GM10266 (cell line): Measurements from ENCODE around the gene GMFB.
"Not testable (repeated sequence)": the region's sequence is repeated elsewhere in the genome, so short reads cannot be mapped to it uniquely, and the experiment has no call there.

Experiments
- DNase-seq: peaks from one replicate; pipeline ENCODE4 v3.0.0; 2012; ENCODE audit errors: extremely low spot score
- TF ChIP-seq, protein P1 (sequence below): IDR thresholded peaks from 2 replicates; pipeline ENCODE4 v1.5.1; 2012; ENCODE audit warnings: mild to moderate bottlenecking, low read depth; ENCODE audit not compliant: control insufficient read depth, insufficient read depth; ENCODE audit errors: missing control alignments

The GMFB gene

DNA sequence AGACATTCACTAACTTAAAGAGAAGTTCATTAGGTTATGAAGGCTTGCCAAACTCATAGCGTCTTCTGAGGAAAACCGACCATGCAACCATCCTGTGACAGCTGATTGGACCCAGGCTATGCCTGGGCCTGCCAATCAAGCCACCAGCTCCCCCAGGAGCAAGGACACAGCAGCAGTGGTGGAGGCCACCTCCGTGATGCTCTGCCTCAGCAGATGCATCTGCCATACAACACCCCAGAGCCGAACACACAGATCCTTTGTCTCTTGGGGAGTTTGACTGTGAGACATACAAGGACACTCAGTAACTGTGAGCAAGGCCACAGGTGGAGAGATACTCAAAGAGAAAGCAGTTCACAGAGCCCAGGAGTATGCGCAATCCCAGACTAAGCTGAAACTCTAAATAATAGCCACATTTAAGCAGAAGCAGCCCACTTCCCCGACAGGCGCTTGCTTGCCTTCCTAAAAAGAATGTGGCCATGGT, 37.6 kb downstream of the GMFB start:
- DNase-seq, result no peak
- TF ChIP-seq, protein P1, sequence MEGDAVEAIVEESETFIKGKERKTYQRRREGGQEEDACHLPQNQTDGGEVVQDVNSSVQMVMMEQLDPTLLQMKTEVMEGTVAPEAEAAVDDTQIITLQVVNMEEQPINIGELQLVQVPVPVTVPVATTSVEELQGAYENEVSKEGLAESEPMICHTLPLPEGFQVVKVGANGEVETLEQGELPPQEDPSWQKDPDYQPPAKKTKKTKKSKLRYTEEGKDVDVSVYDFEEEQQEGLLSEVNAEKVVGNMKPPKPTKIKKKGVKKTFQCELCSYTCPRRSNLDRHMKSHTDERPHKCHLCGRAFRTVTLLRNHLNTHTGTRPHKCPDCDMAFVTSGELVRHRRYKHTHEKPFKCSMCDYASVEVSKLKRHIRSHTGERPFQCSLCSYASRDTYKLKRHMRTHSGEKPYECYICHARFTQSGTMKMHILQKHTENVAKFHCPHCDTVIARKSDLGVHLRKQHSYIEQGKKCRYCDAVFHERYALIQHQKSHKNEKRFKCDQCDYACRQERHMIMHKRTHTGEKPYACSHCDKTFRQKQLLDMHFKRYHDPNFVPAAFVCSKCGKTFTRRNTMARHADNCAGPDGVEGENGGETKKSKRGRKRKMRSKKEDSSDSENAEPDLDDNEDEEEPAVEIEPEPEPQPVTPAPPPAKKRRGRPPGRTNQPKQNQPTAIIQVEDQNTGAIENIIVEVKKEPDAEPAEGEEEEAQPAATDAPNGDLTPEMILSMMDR, result no peak

DNA sequence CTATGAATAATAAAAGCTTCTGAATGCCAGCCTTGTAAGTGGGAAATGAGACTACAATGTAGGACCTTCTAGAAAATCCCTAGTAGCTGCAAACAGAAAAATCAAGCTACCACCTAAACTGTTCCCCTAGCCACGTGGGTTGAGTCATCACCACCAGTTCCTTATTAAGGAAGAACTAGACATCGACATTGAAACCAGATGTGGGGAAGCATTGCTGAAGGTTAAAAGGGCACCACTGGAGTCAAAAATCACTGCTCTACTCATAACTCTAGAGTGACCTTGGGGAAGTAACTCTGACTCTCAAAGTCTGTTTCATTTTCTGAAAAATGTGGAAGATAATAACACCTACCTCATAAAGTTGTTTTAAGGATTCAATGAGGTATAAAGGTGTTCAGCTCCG, 38.2 kb downstream of the GMFB start:
- no peak for DNase-seq
- TF ChIP-seq, protein P1, result no peak

DNA sequence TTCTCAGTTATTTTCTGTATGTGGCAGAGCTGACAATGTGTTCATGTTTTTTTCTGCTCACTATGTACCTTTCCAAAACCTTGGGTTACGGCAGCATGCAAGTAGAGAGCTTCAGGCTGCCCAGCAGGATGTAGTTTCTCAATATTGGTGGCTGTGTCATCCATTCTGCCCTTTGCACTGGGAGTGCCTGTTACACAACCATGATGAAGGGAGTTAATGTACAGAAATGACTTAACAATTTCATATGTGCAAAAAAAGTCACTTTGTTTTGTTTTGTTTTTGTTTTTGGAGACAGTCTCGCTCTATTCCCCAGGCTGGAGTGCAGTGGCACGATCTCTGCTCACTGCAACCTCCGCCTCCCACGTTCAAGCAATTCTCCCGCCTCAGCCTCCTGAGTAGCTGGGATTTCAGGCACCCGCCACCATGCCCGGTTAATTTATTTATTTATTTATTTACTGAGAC, 41.5 kb downstream of the GMFB start:
- no peak for DNase-seq
- TF ChIP-seq, protein P1, result no peak

DNA sequence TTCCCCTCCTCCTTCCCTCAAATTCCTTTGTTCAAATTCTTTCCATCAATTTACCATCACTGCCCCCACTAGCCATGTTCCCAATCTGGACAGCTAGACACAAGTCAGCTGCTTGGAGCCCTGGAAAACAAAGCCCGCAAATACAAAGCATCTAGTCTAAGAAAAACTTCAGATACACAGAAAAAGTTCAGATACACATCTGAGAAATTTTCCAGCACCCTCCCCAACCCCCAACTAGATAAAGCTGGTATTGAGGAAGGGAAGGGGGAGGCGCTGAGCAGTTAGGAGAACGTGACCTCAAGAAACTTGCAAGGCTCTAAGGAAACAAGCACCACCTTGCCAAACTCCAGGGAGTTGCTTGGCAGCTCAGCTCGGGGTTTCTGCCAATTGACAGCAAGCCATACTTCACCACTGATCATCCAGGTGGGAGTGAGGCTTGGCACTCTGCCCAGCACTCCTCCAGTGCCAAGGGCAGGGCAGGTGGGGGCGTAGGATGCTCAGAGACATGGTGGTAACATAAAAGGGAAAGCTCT, 42.6 kb downstream of the GMFB start:
- TF ChIP-seq, protein P1, result no peak
- no peak for DNase-seq

DNA sequence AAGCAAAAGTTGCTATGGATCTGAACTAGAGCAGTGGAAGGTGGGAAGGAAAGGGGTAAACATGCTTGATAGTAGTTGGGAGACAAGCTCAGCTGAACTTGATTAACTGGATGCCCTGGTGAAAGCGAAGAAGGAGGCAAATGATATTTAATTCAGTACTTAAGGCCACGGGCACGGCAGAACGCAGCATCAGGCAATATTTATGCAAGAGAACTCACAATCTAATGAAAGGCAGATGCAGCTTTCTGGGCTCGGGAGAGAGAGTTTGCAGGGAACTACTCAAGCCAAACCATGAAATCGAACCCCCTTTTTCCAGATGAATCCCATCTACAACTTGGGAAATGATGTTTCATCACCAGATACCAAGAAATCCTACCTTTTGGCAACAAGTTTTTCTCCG, 44.1 kb downstream of the GMFB start:
- DNase-seq, result no peak
- TF ChIP-seq, protein P1, result no peak

DNA sequence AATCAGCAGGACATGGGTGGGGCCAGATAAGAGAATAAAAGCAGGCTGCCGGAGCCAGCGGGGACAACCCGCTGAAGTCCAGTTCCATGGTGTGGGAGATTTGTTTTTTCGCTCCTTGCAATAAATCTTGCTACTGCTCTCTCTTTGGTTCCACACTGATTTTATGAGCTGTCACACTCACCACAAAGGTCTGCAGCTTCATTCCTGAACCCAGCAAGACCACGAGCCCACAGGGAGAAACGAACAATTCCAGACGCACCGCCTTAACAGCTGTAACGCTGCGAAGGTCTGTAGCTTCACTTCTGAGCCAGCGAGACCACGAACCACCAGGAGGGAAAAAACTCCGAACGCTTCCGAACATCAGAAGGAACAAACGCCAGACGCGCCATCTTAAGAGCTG, 44.8 kb downstream of the GMFB start:
- no peak for DNase-seq
- TF ChIP-seq, protein P1, result no peak

DNA sequence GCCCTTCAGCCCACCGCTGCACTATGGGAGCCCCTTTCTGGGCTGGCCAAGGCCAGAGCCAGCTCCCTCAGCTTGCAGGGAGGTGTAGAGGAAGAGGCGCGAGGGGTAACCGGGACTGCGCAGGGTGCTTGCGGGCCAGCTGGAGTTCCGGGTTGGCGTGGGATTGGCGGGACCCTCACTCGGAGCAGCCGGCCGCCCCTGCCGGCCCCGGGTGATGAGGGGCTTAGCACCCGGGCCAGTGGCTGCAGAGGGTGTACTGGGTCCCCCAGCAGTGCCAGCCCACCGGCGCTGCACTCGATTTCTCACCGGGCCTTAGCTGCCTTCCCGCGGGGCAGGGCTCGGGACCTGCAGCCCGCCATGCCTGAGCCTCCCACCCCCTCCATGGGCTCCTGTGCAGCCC, 45.8 kb downstream of the GMFB start:
- DNase-seq, result not testable (repeated sequence)
